Esophagus squamous epithelium (tissue), 5 donors: ENCODE results near the gene RNU1-4. TPM values are rescaled to one million over a fixed set of nuclear protein-coding genes. Genes with fewer than 3 reads are reported as not detected.
A peak's percentile ranks its signal among the peaks of the same experiment; 100 is the strongest.
"Not testable (repeated sequence)": the region's sequence is repeated elsewhere in the genome, so short reads cannot be mapped to it uniquely, and the experiment has no call there.

ENCODE experiments used
- DNase-seq: peaks from one replicate; lab custom pipeline; 2025; lab: John Stamatoyannopoulos, UW
- H3K27ac ChIP-seq, 4 donors: fragments of 200-600 bp; sonication (generic); one replicate each; pipeline ENCODE4 v1.5.1; 2016 to 2019; ENCODE audit warnings: mild to moderate bottlenecking in 1 of 4
- H3K27me3 ChIP-seq, 4 donors: fragments of 200-600 bp; sonication (generic); 1 replicate in 3 of 4; 2 replicates in 1 of 4; pipeline versions ENCODE4 v1.5.1 to v1.6.0; 2017 to 2021; ENCODE audit warnings: antibody characterized with exemption in 1 of 4
- H3K36me3 ChIP-seq, 3 donors: fragments of 200-600 bp; sonication (generic); one replicate each; pipeline ENCODE4 v1.5.1; 2016 to 2019
- H3K4me1 ChIP-seq, 3 donors: fragments of 200-600 bp; sonication (generic); one replicate each; pipeline ENCODE4 v1.5.1; 2017 to 2019
- H3K4me3 ChIP-seq, 4 donors: fragments of 200-600 bp; sonication (generic); 1 replicate in 3 of 4; 2 replicates in 1 of 4; pipeline ENCODE4 v1.5.1; 2016 to 2019; ENCODE audit warnings: mild to moderate bottlenecking in 2 of 4, moderate library complexity in 1 of 4
- H3K9me3 ChIP-seq, 3 donors: fragments of 200-600 bp; sonication (generic); one replicate each; pipeline ENCODE4 v1.5.1; 2016 to 2019
- CTCF ChIP-seq, 6 experiments: fragments of 450-650 bp in 4 of 6; fragments of 200-600 bp in 2 of 6; sonication (generic) in 2 of 6; IDR thresholded peaks; one replicate each; pipeline ENCODE4 v1.5.1; 2016 to 2019; ENCODE audit warnings: antibody characterized with exemption in 6 of 6, mild to moderate bottlenecking in 4 of 6, moderate library complexity in 4 of 6
- WGBS, 2 donors: methylation state at CpG; one replicate each; pipeline ENCODE4 v1.1.5; 2018; 5-methylcytosine and 5-hydroxymethylcytosine counted together
- intact Hi-C: fragments of 100-400 bp; cut with DNase I; formaldehyde crosslinking; loops from one replicate; pipeline ENCODE4 v1.15.0; 2022
- total RNA-seq, 4 donors: library from RNA; depleted of rRNA; stranded (reverse); fragments of >200 nt; gene quantifications; one replicate each; pipeline ENCODE4 v1.1.0, GENCODE V29; 2016
- donor health status: DM: yes; HTN: yes; CAD: no.

RNU1-4 gene
- total RNA-seq, 4 donors from 2014 or later = under 0.01 TPM

GRCh38 chr1:16702280-16702679, 38.0 kb upstream of the RNU1-4 start:
- H3K4me1 ChIP-seq, DNase-seq, H3K36me3 ChIP-seq, H3K9me3 ChIP-seq, intact Hi-C loops, H3K27ac ChIP-seq, H3K4me3 ChIP-seq: not testable (repeated sequence)
- H3K27me3 ChIP-seq = peaks cover 0 to 32% (median 0%) of the 10 kb centered on the region in 4 donors
- no CpG with 5 or more reads among the region's 5 CpGs for WGBS, 2 donors

GRCh38 chr1:16703141-16703540, 37.2 kb upstream of the RNU1-4 start:
- H3K27me3 ChIP-seq = peaks cover 0 to 36% (median 0%) of the 10 kb centered on the region in 4 donors
- WGBS, 2 donors = 33% methylated on average over 1 of the region's 7 CpGs; no CpG with 5 or more reads in 1 of the 2 donors
- H3K27ac ChIP-seq, H3K4me3 ChIP-seq, DNase-seq, H3K36me3 ChIP-seq, H3K9me3 ChIP-seq, intact Hi-C loops: not testable (repeated sequence)
- H3K4me1 ChIP-seq = peaks cover 0 to 10% (median 0%) of the 10 kb centered on the region in 3 donors

GRCh38 chr1:16703602-16704001, 36.7 kb upstream of the RNU1-4 start:
- intact Hi-C loops, DNase-seq, H3K4me3 ChIP-seq, H3K9me3 ChIP-seq, H3K36me3 ChIP-seq, H3K27ac ChIP-seq: not testable (repeated sequence)
- Histone ChIP-seq H3K27me3 (peaks cover 0 to 33% (median 0%) of the 10 kb centered on the region in 4 donors), H3K4me1 (peaks cover 0 to 10% (median 0%) of the 10 kb centered on the region in 3 donors)
- 36 to 50% methylated on average over 1 to 2 of the region's 5 CpGs for WGBS, 2 donors

- H3K4me3 ChIP-seq, H3K27ac ChIP-seq, intact Hi-C loops, H3K9me3 ChIP-seq, DNase-seq, H3K36me3 ChIP-seq: not testable (repeated sequence)
- H3K27me3 ChIP-seq = peaks cover 0 to 33% (median 0%) of the 10 kb centered on the region in 4 donors
- no CpG with 5 or more reads among the region's 13 CpGs for WGBS, 2 donors
- H3K4me1 ChIP-seq = peaks cover 0 to 10% (median 0%) of the 10 kb centered on the region in 3 donors
Measured at GRCh38 chr1:16704076-16704475, 36.2 kb upstream of the RNU1-4 start.

GRCh38 chr1:16704502-16705100, 35.7 kb upstream of the RNU1-4 start:
- DNase-seq, H3K36me3 ChIP-seq, H3K4me3 ChIP-seq, H3K9me3 ChIP-seq, H3K27ac ChIP-seq, intact Hi-C loops: not testable (repeated sequence)
- 75% methylated on average over 6 of the region's 16 CpGs; no CpG with 5 or more reads in 1 of the 2 donors for WGBS, 2 donors
- H3K4me1 ChIP-seq = peaks cover 0 to 10% (median 0%) of the 10 kb centered on the region in 3 donors
- peaks cover 0 to 31% (median 0%) of the 10 kb centered on the region in 4 donors for H3K27me3 ChIP-seq

- Histone ChIP-seq H3K4me1 (peaks cover 0 to 10% (median 0%) of the 10 kb centered on the region in 3 donors), H3K27me3 (peaks cover 0 to 29% (median 0%) of the 10 kb centered on the region in 4 donors)
- H3K4me3 ChIP-seq, H3K27ac ChIP-seq, DNase-seq, intact Hi-C loops, H3K9me3 ChIP-seq, H3K36me3 ChIP-seq: not testable (repeated sequence)
- 86 to 89% methylated on average over 5 to 6 of the region's 6 CpGs for WGBS, 2 donors
Measured at GRCh38 chr1:16706302-16706701, 34.0 kb upstream of the RNU1-4 start.

GRCh38 chr1:16707130-16708093, 32.9 kb upstream of the RNU1-4 start:
- WGBS, 2 donors = 0% methylated on average over 10 of the region's 99 CpGs; no CpG with 5 or more reads in 1 of the 2 donors
- Histone ChIP-seq H3K4me3 (peak overlapping the region; percentile 21 to 58 (median 31)), H3K4me1 (peaks cover 0 to 10% (median 0%) of the 10 kb centered on the region in 3 donors), H3K27me3 (peaks cover 0 to 26% (median 0%) of the 10 kb centered on the region in 4 donors)
- intact Hi-C loops, H3K36me3 ChIP-seq, H3K27ac ChIP-seq, H3K9me3 ChIP-seq, DNase-seq: not testable (repeated sequence)
- TF ChIP-seq CTCF (IDR thresholded peaks at IDR 0.05) = peak in 1 of 6 experiments; percentile 11

GRCh38 chr1:16708704-16709103, 31.6 kb upstream of the RNU1-4 start:
- WGBS, 2 donors = no CpG with 5 or more reads among the region's 6 CpGs
- Histone ChIP-seq H3K27me3 (peaks cover 0 to 21% (median 0%) of the 10 kb centered on the region in 4 donors), H3K4me1 (peaks cover 0 to 10% (median 0%) of the 10 kb centered on the region in 3 donors)
- H3K27ac ChIP-seq, intact Hi-C loops, H3K36me3 ChIP-seq, H3K9me3 ChIP-seq, DNase-seq, H3K4me3 ChIP-seq: not testable (repeated sequence)
